Spleen (tissue), 11 donors: Measurements from ENCODE around the gene RPS6KA2. TPM values are rescaled to one million over a fixed set of nuclear protein-coding genes. Genes with fewer than 3 reads are reported as not detected.
A peak's percentile ranks its signal among the peaks of the same experiment; 100 is the strongest.

ENCODE experiments used
- DNase-seq: peaks from one replicate; pipeline ENCODE4 v3.0.0-alpha.2; 2020
- H3K27ac ChIP-seq, 8 donors: fragments of 200-600 bp; sonication (generic) in 7 of 8; 1 replicate in 4 of 8; 2 replicates in 4 of 8; pipeline versions ENCODE4 v1.5.0 to v1.8.0; 2016 to 2021; ENCODE audit warnings: inconsistent platforms in 4 of 8, mild to moderate bottlenecking in 4 of 8, moderate library complexity in 1 of 8
- H3K27me3 ChIP-seq, 7 donors: fragments of 200-600 bp; sonication (generic) in 6 of 7; replicated peaks in 1 of 7; 1 replicate in 4 of 7; 2 replicates in 3 of 7; pipeline versions ENCODE4 v1.5.0 to v1.8.0; 2016 to 2021; ENCODE audit warnings: inconsistent platforms in 3 of 7, mild to moderate bottlenecking in 1 of 7
- H3K36me3 ChIP-seq, 6 donors: fragments of 200-600 bp; sonication (generic) in 5 of 6; 1 replicate in 4 of 6; 2 replicates in 2 of 6; pipeline versions ENCODE4 v1.5.0 to v1.8.0; 2016 to 2021; ENCODE audit warnings: inconsistent platforms in 2 of 6
- H3K4me1 ChIP-seq, 6 donors: fragments of 200-600 bp; sonication (generic) in 5 of 6; 1 replicate in 3 of 6; 2 replicates in 3 of 6; pipeline versions ENCODE4 v1.5.0 to v1.8.0; 2016 to 2021; ENCODE audit warnings: inconsistent platforms in 3 of 6
- H3K4me3 ChIP-seq, 8 donors: fragments of 200-600 bp; sonication (generic) in 7 of 8; 1 replicate in 4 of 8; 2 replicates in 4 of 8; pipeline versions ENCODE4 v1.5.0 to v1.8.0; 2016 to 2021; ENCODE audit warnings: inconsistent platforms in 4 of 8, mild to moderate bottlenecking in 4 of 8, moderate library complexity in 2 of 8
- H3K9me3 ChIP-seq, 8 donors: fragments of 200-600 bp; sonication (generic) in 7 of 8; 1 replicate in 4 of 8; 2 replicates in 4 of 8; pipeline versions ENCODE4 v1.5.0 to v1.8.0; 2016 to 2021; ENCODE audit warnings: inconsistent platforms in 4 of 8
- CTCF ChIP-seq, 11 experiments: fragments of 200-600 bp in 7 of 11; fragments of 450-650 bp in 4 of 11; sonication (generic) in 4 of 11; IDR thresholded peaks in 8 of 11; conservative IDR thresholded peaks in 3 of 11; 1 replicate in 7 of 11; 2 replicates in 4 of 11; pipeline versions ENCODE4 v1.4.0 to v1.8.0; 2016 to 2021; ENCODE audit warnings: antibody characterized with exemption in 11 of 11, inconsistent platforms in 4 of 11, mild to moderate bottlenecking in 1 of 11
- POLR2A ChIP-seq, 3 donors: fragments of 450-650 bp; IDR thresholded peaks; one replicate each; pipeline ENCODE4 v1.5.1; 2017; ENCODE audit warnings: antibody characterized with exemption in 3 of 3, mild to moderate bottlenecking in 1 of 3
- POLR2AphosphoS5 ChIP-seq, 3 donors: sonication (generic); formaldehyde crosslinking; IDR thresholded peaks; one replicate each; pipeline ENCODE4 v1.5.1; 2017; ENCODE audit warnings: antibody characterized with exemption in 3 of 3
- WGBS, 5 donors: extraction: QIAGEN DNeasy Blood & Tissue Kit in 3 of 5; methylation state at CpG; one replicate each; pipeline versions ENCODE4 v1.1.5 to v1.1.7; 2013 to 2018; 5-methylcytosine and 5-hydroxymethylcytosine counted together
- intact Hi-C: fragments of 100-400 bp; cut with DNase I; formaldehyde crosslinking; loops from one replicate; pipeline ENCODE4 v1.15.0; 2023; ENCODE audit warnings: low total_unique reads
- polyA plus RNA-seq, 3 donors: library from polyadenylated mRNA; stranded (reverse); fragments of 200-250 nt; gene quantifications; one replicate each; pipeline ENCODE4 v1.2.1, GENCODE V29; 2013
- total RNA-seq, 7 donors: library from RNA; depleted of rRNA in 3 of 7; stranded (reverse); fragments of >200 nt in 3 of 7; fragmentation: NEBNext Ultra II Directional in 4 of 7; extraction: Animal tissue kit (Norgen Biotek cat#: 25700) in 4 of 7; gene quantifications; one replicate each; pipeline versions ENCODE4 v1.1.0 to v1.2.1, GENCODE V29; 2016 to 2021
- donor health status: healthy with polysubstance abuse.
- donor health status: DM: no; HTN: no; CAD: no; lungs with moderate emphysema.
- donor health status: DM: no; HTN: no; CAD: no.
- donor health status: Bipolar disorder and iron deficiency.
- donor health status: healthy.
- donor health status: DM: no; HTN: no; CAD: no.
- donor health status: DM: yes; HTN: yes; CAD: no.

RPS6KA2 gene
- total and polyA plus RNA-seq, 10 donors = 7.6 to 123 (median 58.1) TPM

GRCh38 chr6:166504100-166504499 is 123.0 kb downstream of the RPS6KA2 start:
- H3K9me3 ChIP-seq = no peaks in the 10 kb centered on the region
- H3K36me3 ChIP-seq = peaks cover under 1 to 97% (median 25%) of the 10 kb centered on the region in 6 donors
- WGBS, 5 donors = 76 to 85% (median 82%) methylated on average over 9 of the region's 9 CpGs
- intact Hi-C loops = no loop called here
- H3K27me3 ChIP-seq = no peaks in the 10 kb centered on the region
- no peaks in the 10 kb centered on the region for H3K4me1 ChIP-seq
- no peak overlapping the region for H3K27ac ChIP-seq
- H3K4me3 ChIP-seq = no peak overlapping the region
- no peak for TF ChIP-seq CTCF (IDR thresholded peaks at IDR 0.05 in 8 of 11, conservative IDR thresholded peaks at IDR 0.05 in 3 of 11)
- TF ChIP-seq POLR2AphosphoS5 (IDR thresholded peaks at IDR 0.05) = no peak
- no peak for TF ChIP-seq POLR2A (IDR thresholded peaks at IDR 0.05)
- DNase-seq = no peak

GRCh38 chr6:166503167-166503744 is 123.8 kb downstream of the RPS6KA2 start:
- Histone ChIP-seq H3K4me1 (no peaks in the 10 kb centered on the region), H3K27ac (no peak overlapping the region), H3K4me3 (no peak overlapping the region), H3K36me3 (peaks cover 0 to 97% (median 24%) of the 10 kb centered on the region in 6 donors), H3K27me3 (no peaks in the 10 kb centered on the region), H3K9me3 (no peaks in the 10 kb centered on the region)
- intact Hi-C loops = no loop called here
- no peak for TF ChIP-seq CTCF (IDR thresholded peaks at IDR 0.05 in 8 of 11, conservative IDR thresholded peaks at IDR 0.05 in 3 of 11)
- TF ChIP-seq POLR2A (IDR thresholded peaks at IDR 0.05) = no peak
- no peak for TF ChIP-seq POLR2AphosphoS5 (IDR thresholded peaks at IDR 0.05)
- DNase-seq = no peak
- WGBS, 5 donors = 89 to 97% (median 94%) methylated on average over 8 to 12 of the region's 12 CpGs

GRCh38 chr6:166502453-166502852 is 124.6 kb downstream of the RPS6KA2 start:
- TF ChIP-seq CTCF (IDR thresholded peaks at IDR 0.05 in 8 of 11, conservative IDR thresholded peaks at IDR 0.05 in 3 of 11) (no peak), POLR2AphosphoS5 (IDR thresholded peaks at IDR 0.05) (peak in 1 of 3 donors; percentile 19)
- Histone ChIP-seq H3K4me3 (no peak overlapping the region), H3K27ac (no peak overlapping the region), H3K4me1 (no peaks in the 10 kb centered on the region), H3K27me3 (no peaks in the 10 kb centered on the region), H3K9me3 (no peaks in the 10 kb centered on the region), H3K36me3 (peaks cover 0 to 98% (median 24%) of the 10 kb centered on the region in 6 donors)
- no peak for DNase-seq
- 69 to 82% (median 76%) methylated on average over 14 of the region's 14 CpGs for WGBS, 5 donors
- intact Hi-C loops = no loop called here

GRCh38 chr6:166501246-166501645 is 125.8 kb downstream of the RPS6KA2 start:
- Histone ChIP-seq H3K27ac (no peak overlapping the region), H3K4me1 (no peaks in the 10 kb centered on the region), H3K36me3 (peaks cover 0 to 98% (median 27%) of the 10 kb centered on the region in 6 donors), H3K27me3 (no peaks in the 10 kb centered on the region), H3K9me3 (no peaks in the 10 kb centered on the region), H3K4me3 (no peak overlapping the region)
- no peak for TF ChIP-seq POLR2A (IDR thresholded peaks at IDR 0.05)
- TF ChIP-seq POLR2AphosphoS5 (IDR thresholded peaks at IDR 0.05) = no peak
- intact Hi-C loops = no loop called here
- WGBS, 5 donors = 89 to 96% (median 93%) methylated on average over 11 to 14 of the region's 14 CpGs
- DNase-seq = no peak
